GM23248 (cell line): ENCODE measurements around the gene MPHOSPH6. TPM values are rescaled to one million over a fixed set of nuclear protein-coding genes. Genes with fewer than 3 reads are reported as not detected.
A peak's percentile ranks its signal among the peaks of the same experiment; 100 is the strongest.

ENCODE experiments used
- DNase-seq: peaks from one replicate; pipeline ENCODE4 v3.0.0-alpha.2; 2015
- H2AFZ ChIP-seq: fragments of 200-600 bp; sonication (generic); 2 replicates; pipeline ENCODE4 v1.6.1; 2016; ENCODE audit warnings: antibody characterized with exemption
- H3F3A ChIP-seq: fragments of 200-600 bp; sonication (generic); 2 replicates; pipeline ENCODE4 v1.6.1; 2016; ENCODE audit warnings: mild to moderate bottlenecking, antibody characterized with exemption, mixed run types; ENCODE audit not compliant: insufficient read depth
- H3K27ac ChIP-seq: fragments of 200-600 bp; sonication (generic); 2 replicates; pipeline ENCODE4 v1.5.1; 2016; ENCODE audit warnings: mild to moderate bottlenecking
- H3K27me3 ChIP-seq: fragments of 200-600 bp; sonication (generic); replicated peaks from 2 replicates; pipeline ENCODE4 v1.6.1; 2016; ENCODE audit warnings: mild to moderate bottlenecking; ENCODE audit not compliant: insufficient read depth
- H3K36me3 ChIP-seq: fragments of 200-600 bp; sonication (generic); 2 replicates; pipeline ENCODE4 v1.6.1; 2016; ENCODE audit warnings: low read depth, mild to moderate bottlenecking
- H3K4me1 ChIP-seq: fragments of 200-600 bp; sonication (generic); 2 replicates; pipeline ENCODE4 v1.6.1; 2016; ENCODE audit warnings: mild to moderate bottlenecking; ENCODE audit not compliant: insufficient read depth
- H3K4me2 ChIP-seq: fragments of 200-600 bp; sonication (generic); one replicate; pipeline ENCODE4 v1.6.1; 2016; ENCODE audit warnings: mild to moderate bottlenecking; ENCODE audit not compliant: unreplicated experiment
- H3K4me3 ChIP-seq: fragments of 200-600 bp; sonication (generic); 2 replicates; pipeline ENCODE4 v1.5.1; 2016; ENCODE audit warnings: mild to moderate bottlenecking
- H3K79me2 ChIP-seq: fragments of 200-600 bp; sonication (generic); 2 replicates; pipeline ENCODE4 v1.6.1; 2016; ENCODE audit warnings: mild to moderate bottlenecking; ENCODE audit not compliant: insufficient read depth
- H3K9ac ChIP-seq: fragments of 200-600 bp; sonication (generic); 2 replicates; pipeline ENCODE4 v1.6.1; 2016; ENCODE audit warnings: mild to moderate bottlenecking
- H3K9me2 ChIP-seq: fragments of 200-600 bp; sonication (generic); 2 replicates; pipeline ENCODE4 v1.6.1; 2016; ENCODE audit warnings: mixed run types, mild to moderate bottlenecking, moderate library complexity; ENCODE audit not compliant: insufficient read depth
- H3K9me3 ChIP-seq: fragments of 200-600 bp; sonication (generic); one replicate; pipeline ENCODE4 v1.6.1; 2017; ENCODE audit warnings: low read depth
- H4K20me1 ChIP-seq: fragments of 200-600 bp; sonication (generic); 2 replicates; pipeline ENCODE4 v1.6.0; 2016; ENCODE audit not compliant: insufficient read depth
- EZH2 ChIP-seq: fragments of 200-600 bp; sonication (generic); IDR thresholded peaks from 2 replicates; pipeline ENCODE4 v1.6.1; 2018; ENCODE audit warnings: antibody characterized with exemption, mild to moderate bottlenecking; ENCODE audit not compliant: insufficient read depth, poor library complexity, severe bottlenecking
- EZH2phosphoT487 ChIP-seq: fragments of 200-600 bp; sonication (generic); IDR thresholded peaks from 2 replicates; pipeline ENCODE4 v1.6.1; 2018; ENCODE audit warnings: antibody characterized with exemption, moderate library complexity, mild to moderate bottlenecking, low read depth; ENCODE audit not compliant: insufficient read depth
- WGBS, 2 experiments: methylation state at CpG; one replicate each; pipeline ENCODE4 v1.1.6; 2015 to 2017; ENCODE audit warnings: low lambda C conversion rate in 2 of 2, low coverage in 1 of 2; ENCODE audit errors: missing lambda C conversion rate in 2 of 2; 5-methylcytosine and 5-hydroxymethylcytosine counted together
- in situ Hi-C: fragments of 300-500 bp; cut with MboI; formaldehyde crosslinking; loops from 2 replicates; pipeline ENCODE4 v1.15.0; 2020
- polyA plus RNA-seq: library from polyadenylated mRNA; unstranded; fragments of >200 nt; fragmentation: Nextera tagmentation; extraction: Ambion mirVana; gene quantifications from 2 replicates; pipeline ENCODE4 v1.2.1, GENCODE V29; 2016
- small RNA-seq: library from RNA; depleted of rRNA; stranded (forward); fragments of <200 nt; gene quantifications from one replicate; pipeline ENCODE3, GENCODE V24; 2014; ENCODE audit warnings: low read depth, low replicate concordance
- total RNA-seq: library from RNA; depleted of rRNA; stranded (reverse); fragments of >200 nt; shearing (Covaris generic); gene quantifications from 2 replicates; pipeline ENCODE4 v1.2.3, GENCODE V29; 2014; rRNA removed

The MPHOSPH6 gene
- total and polyA plus RNA-seq, 2 experiments from 2014 or later = 33.5 to 34.9 TPM

DNA sequence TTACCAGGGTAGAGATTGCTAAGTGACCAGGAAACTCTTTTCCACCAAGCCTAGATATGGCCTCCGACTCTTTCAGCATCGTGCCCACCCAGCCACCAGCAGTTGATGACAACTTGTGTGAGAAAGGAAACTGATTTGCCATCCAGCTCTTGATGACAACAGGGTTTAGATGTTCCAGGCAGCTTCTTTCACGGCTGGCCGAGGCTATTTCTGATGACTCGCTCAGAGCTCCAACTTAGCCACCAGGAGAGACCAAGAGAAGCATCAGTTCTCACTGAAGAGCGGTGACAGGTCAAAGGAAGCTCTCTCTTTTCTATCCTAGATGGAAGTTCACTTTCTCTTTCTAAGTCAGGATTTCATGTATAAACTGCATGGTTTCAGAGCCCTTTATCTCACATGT lies 61.2 kb downstream of the MPHOSPH6 start:
- 74 to 80% methylated on average over 6 of the region's 6 CpGs for WGBS, 2 experiments
- no peak overlapping the region for H3K27ac ChIP-seq
- no peaks in the 10 kb centered on the region for H3K9me2 ChIP-seq
- no peaks in the 10 kb centered on the region for H3K9me3 ChIP-seq
- H3K79me2 ChIP-seq = no peaks in the 10 kb centered on the region
- peak; percentile 14 for DNase-seq
- TF ChIP-seq EZH2phosphoT487 (no peak), EZH2 (no peak)
- in situ Hi-C loops = no loop called here
- H3K9ac ChIP-seq = no peak overlapping the region
- no peak overlapping the region for H3K4me2 ChIP-seq
- no peaks in the 10 kb centered on the region for H3K27me3 ChIP-seq
- H3K4me1 ChIP-seq = no peaks in the 10 kb centered on the region
- no peaks in the 10 kb centered on the region for H3F3A ChIP-seq
- no peak overlapping the region for H2AFZ ChIP-seq
- no peaks in the 10 kb centered on the region for H3K36me3 ChIP-seq
- no peak overlapping the region for H3K4me3 ChIP-seq
- H4K20me1 ChIP-seq = no peaks in the 10 kb centered on the region

DNA sequence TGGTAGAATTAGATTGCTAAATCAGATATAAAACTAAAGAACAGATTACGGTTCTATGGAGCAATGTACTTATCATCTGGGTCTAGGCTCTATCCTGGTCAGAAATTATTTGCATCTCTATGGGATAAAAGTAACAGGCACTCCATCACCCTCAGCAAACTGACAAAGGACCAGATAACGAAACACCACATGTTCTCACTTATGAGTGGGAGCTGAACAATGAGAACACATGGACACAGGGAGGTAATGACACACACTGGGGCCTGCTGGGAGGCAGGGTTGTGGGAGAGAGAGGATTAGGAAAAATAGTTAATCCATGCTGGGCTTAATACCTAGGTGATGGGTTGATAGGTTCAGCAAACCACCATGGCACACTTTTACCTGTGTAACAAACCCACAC lies 61.9 kb downstream of the MPHOSPH6 start:
- in situ Hi-C loops = no loop called here
- H2AFZ ChIP-seq = no peak overlapping the region
- no peak overlapping the region for H3K9ac ChIP-seq
- H3K36me3 ChIP-seq = no peaks in the 10 kb centered on the region
- no peak overlapping the region for H3K27ac ChIP-seq
- no peaks in the 10 kb centered on the region for H3K9me2 ChIP-seq
- H4K20me1 ChIP-seq = no peaks in the 10 kb centered on the region
- H3K4me2 ChIP-seq = no peak overlapping the region
- WGBS, 2 experiments = 59 to 81% methylated on average over 2 of the region's 2 CpGs
- H3K4me1 ChIP-seq = no peaks in the 10 kb centered on the region
- no peak overlapping the region for H3K4me3 ChIP-seq
- no peaks in the 10 kb centered on the region for H3K9me3 ChIP-seq
- no peaks in the 10 kb centered on the region for H3K27me3 ChIP-seq
- H3F3A ChIP-seq = no peaks in the 10 kb centered on the region
- TF ChIP-seq EZH2phosphoT487 = no peak
- TF ChIP-seq EZH2 = no peak
- no peak for DNase-seq
- no peaks in the 10 kb centered on the region for H3K79me2 ChIP-seq

DNA sequence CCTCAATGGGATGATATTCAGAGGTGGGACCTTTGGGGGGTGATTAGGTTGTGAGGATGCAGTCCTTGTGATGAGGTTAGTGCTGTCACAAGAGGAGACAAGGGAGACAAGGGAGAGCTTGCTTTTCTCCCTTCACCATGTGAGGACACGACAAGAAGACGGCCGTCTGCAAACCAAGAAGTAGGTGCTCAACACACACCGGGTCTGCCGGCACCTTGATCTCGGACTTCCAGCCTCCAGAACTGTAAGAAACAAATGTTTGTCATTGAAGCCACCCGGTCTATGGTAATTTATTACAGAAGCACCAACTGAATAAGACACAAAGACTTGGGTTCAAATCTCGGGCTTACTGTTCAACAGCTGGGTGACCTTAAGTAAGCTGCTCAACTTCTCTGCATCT lies 64.9 kb downstream of the MPHOSPH6 start:
- Histone ChIP-seq H3K36me3 (no peaks in the 10 kb centered on the region), H3K9ac (no peak overlapping the region), H3K4me2 (no peak overlapping the region), H3K9me2 (no peaks in the 10 kb centered on the region), H3K27ac (no peak overlapping the region), H4K20me1 (no peaks in the 10 kb centered on the region), H3K9me3 (no peaks in the 10 kb centered on the region), H3F3A (no peaks in the 10 kb centered on the region), H2AFZ (no peak overlapping the region), H3K27me3 (no peaks in the 10 kb centered on the region), H3K4me1 (no peaks in the 10 kb centered on the region), H3K79me2 (no peaks in the 10 kb centered on the region), H3K4me3 (no peak overlapping the region)
- TF ChIP-seq EZH2 (no peak), EZH2phosphoT487 (no peak)
- 75 to 80% methylated on average over 8 of the region's 8 CpGs for WGBS, 2 experiments
- in situ Hi-C loops = no loop called here
- DNase-seq = no peak

Small RNA genes lying within 50 kb of the gene (small RNA-seq; reads per million reads assigned to genes)
- not detected for gene RN7SKP190

Other genes with a start within 250 kb of the MPHOSPH6 start
- gene SDR42E1, start 158.8 kb downstream of the MPHOSPH6 start, total RNA-seq = not detected in 2 replicates
- gene SDR42E1, start 158.8 kb downstream of the MPHOSPH6 start, polyA plus RNA-seq = not detected in 2 replicates
- gene HSD17B2, start 135.0 kb downstream of the MPHOSPH6 start, total RNA-seq = not detected in 2 replicates
- gene HSD17B2, start 135.0 kb downstream of the MPHOSPH6 start, polyA plus RNA-seq = 0.39 TPM in 1 of 2 replicates, not detected in the other